Suprapubic skin (tissue), 2 donors: ENCODE data around the gene SNRPD3.

Experiments
- EP300 ChIP-seq: sonication (generic); formaldehyde crosslinking; IDR thresholded peaks from one replicate; pipeline ENCODE4 v1.6.1; 2017; ENCODE audit warnings: antibody characterized with exemption
- POLR2A ChIP-seq, 2 donors: fragments of 450-650 bp; IDR thresholded peaks; one replicate each; pipeline ENCODE4 v1.6.1; 2017; ENCODE audit warnings: antibody characterized with exemption in 2 of 2, mild to moderate bottlenecking in 2 of 2, moderate library complexity in 2 of 2

GRCh38 chr22:24595228-24595627, 39.4 kb downstream of the SNRPD3 start:
- no peak for TF ChIP-seq POLR2A (IDR thresholded peaks at IDR 0.05)
- no peak for TF ChIP-seq EP300
